ENCODE data around the gene HDAC4.

- TF ChIP-seq CTCF (IDR thresholded peaks at IDR 0.05; ENCODE audit: insufficient read depth, low read length) (no peak), GABPA (IDR thresholded peaks at IDR 0.05; ENCODE audit: low read depth) (no peak)
Observed at GRCh38 chr2:239064253-239064652, 336.6 kb downstream of the HDAC4 start.

Measured in HL-60 (cell line).